NCI-H146 (cell line): Measurements from ENCODE around the gene CFAP45.

ENCODE experiments used
- DNase-seq: peaks from one replicate; lab custom pipeline; 2025; lab: John Stamatoyannopoulos, UW

CFAP45 gene

DNA sequence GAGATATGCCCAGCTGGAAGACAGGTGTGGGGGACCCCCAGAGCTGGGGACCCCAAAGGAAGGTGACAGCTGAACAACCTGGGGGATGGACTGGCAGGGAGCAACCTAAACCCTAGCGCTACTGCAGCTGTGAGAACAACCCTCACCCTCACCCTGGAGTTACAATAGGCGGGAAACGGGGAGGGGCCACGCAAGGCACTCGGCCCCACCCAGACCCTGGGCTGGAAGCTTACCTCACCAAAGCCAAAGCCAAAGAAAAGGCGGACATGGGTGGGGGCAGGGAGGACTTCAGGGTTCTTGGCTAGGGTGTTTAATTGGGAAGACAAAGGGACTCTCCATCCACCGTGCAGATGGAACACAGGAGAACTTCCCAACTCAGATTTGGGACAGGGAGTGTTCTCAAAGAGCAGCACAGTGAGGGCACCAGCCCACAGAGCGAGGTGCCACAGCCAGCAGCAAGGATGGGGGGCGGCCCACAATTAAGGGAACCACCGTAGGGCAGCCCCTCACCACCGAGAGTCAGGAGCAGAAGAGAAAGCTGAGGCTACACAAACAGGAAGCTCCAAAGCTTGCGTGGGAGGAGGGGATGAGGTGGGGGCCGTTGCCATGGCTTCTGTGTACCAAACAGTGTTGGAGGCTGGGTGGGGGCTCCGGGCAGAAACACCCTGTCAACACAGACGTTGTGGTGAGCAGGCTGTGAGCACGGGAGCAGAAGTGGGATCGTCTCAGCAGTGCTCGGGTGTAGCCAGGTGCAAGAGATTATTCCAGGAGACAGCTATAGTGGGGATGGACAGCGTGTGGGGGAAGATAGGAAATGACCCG, 23.4 kb upstream of the CFAP45 start:
- DNase-seq = peak; percentile 68

- peak; percentile 13 for DNase-seq
These were observed 22.7 kb upstream of the CFAP45 start for GRCh38 chr1:159922511-159923202.

DNA sequence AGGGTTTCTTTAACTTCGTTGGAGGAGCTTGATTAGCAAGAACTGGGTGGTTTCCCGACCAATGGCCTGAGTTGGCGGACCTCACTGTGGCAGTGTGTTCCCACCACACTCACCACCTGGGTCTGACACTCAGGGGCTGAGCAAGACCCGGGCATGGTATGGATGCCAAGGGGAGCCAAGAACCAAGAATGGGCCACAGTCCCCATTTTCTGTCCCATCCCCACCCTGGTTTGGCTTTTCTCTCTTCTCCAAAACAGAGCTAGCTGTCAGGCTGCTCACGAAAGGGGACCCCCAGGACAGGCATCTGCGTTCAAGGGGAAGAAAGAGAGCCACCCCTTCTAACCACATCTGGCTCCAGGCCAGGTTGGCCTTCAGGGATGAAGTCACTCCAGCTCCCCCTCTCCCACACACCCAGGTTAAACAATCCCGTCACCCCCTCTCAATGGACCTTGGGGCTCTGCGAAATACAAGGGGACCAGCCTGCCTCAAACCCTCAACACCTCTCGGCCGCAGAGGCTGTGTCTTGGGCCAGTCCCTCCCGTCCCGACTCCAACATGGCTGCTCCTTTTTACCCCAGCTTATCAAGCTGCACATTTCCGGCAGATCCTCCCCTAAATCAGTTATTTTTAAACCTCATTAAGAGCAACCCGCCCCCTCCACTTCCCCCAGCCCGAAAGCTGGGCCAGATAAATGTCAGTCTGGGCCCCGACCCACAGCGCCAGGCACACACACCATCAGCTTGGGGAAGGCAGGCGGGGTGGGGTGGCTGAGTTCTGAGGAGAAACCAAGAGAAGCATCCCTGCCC, 21.9 kb upstream of the CFAP45 start:
- DNase-seq = no peak

GRCh38 chr1:159921251-159921650, 21.3 kb upstream of the CFAP45 start:
- no peak for DNase-seq

- DNase-seq = no peak
These were observed 20.7 kb upstream of the CFAP45 start for GRCh38 chr1:159920651-159921050.

- DNase-seq = no peak
These were observed 20.2 kb upstream of the CFAP45 start for GRCh38 chr1:159920202-159920601.

DNA sequence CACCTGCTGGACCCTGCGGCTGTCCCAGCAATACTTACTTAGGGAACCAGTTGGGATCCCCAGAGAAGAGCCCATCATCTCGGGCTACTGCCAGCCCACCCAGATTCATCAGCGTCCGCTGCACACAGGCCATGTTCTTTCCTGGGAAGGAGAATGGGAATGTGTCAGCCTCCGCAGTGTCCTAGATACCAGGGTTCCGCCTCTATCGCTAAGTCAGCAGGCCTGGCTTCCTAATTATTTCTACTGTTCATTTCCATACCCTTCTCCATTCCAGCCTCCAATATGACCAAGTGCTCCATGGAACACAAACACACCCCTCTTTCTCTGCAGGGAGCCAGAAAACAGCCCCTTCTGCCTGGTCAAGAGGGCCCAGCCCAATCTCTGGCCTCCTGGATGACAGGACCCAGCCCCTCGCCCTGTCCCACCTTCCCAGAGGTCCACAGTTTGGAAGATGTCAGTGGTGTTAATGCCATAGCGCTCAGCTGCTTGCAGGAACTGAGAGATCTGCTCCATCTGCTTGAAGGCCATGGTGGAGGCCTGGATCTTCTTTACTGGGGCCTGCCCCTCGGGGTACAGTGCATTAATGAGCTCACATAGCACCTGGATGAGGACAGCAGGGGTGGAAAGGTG, 19.4 kb upstream of the CFAP45 start:
- DNase-seq = no peak

GRCh38 chr1:159918352-159919200, 18.6 kb upstream of the CFAP45 start:
- DNase-seq = no peak

GRCh38 chr1:159917533-159918351, 17.8 kb upstream of the CFAP45 start:
- DNase-seq = no peak

GRCh38 chr1:159916242-159917051, 16.5 kb upstream of the CFAP45 start:
- no peak for DNase-seq

DNA sequence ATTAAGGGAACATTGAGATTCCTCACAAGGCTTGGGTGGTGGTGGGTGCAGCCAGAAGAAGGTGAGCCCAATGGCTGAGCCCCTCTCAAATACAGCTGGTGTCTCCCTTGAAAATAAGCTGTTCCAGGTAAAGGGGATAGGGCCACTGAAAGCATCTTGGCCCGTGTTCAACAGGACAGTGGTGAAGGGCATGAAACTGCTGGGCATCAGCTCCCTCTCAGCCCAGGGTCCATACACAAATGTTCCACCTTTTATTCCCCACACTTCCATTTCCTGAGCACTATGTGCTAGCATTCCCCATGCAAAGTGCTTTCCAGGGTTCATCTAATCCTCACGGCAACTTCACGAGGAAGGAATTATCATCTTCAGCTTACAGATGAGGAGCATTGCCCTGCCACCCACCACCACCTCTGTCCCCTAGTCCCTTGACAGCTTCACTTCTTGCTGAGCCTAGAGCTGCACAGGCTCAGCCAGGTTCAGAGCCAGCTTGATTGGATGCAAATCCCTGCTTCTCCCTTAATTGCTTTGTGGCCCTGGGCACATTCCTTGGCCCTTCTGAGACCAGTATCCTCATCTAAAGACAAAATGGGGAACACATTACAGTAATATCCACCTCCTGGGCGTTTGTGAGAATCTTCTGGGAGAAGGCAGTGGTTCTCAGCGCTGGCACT, 15.7 kb upstream of the CFAP45 start:
- no peak for DNase-seq

GRCh38 chr1:159914252-159915018, 14.5 kb upstream of the CFAP45 start:
- no peak for DNase-seq

- no peak for DNase-seq
These were observed 13.7 kb upstream of the CFAP45 start for GRCh38 chr1:159913451-159914192.

- DNase-seq = no peak
These were observed 11.5 kb upstream of the CFAP45 start for GRCh38 chr1:159911326-159912070.

DNA sequence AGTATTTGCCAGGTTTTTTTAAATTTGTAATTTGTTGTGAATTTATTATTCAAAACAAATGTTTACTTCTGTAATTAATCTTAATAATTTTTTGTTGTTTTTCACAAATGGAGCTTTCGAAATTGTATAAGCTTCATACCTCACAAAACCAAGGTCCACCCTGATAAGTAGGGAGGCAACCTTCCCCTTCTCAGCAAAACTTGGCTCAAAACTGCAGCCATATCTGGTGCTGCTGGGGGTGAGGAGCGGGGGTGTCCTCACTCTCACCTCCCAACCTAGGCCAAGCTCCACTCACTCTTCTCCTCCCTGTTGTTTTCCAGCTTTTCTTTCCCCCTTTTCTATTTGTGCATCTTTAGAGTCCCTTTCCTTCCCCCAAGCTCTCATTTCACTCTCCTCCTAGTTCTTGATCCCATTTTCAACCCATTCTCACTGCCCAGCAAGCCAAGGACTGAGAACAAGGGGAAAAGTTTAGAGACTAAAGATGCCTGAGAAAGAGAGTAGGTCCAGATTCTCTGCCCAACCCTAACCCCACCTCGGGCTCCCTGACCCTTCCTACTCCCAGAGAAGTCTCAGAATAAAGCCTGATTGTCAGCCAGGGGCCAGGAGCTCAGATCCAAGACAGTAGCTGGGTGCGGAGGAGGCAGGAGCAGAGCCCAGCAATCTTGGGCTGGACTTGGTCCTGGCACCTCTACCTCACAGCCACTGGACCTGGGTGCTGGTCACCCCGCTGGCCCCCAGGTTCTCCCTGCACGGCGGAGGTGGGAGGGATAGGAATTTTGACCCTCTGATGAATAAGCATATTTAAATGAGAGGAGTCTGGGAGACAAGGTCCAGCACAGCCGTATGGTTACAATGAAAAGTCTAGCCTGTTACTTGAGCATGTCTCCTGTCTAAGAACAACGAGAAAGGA, 8.3 kb upstream of the CFAP45 start:
- DNase-seq = no peak

GRCh38 chr1:159906960-159907359, 7.0 kb upstream of the CFAP45 start:
- DNase-seq = no peak
